Gastrocnemius medialis (tissue), 4 donors: ENCODE measurements around the gene CA4. TPM values are rescaled to one million over a fixed set of nuclear protein-coding genes. Genes with fewer than 3 reads are reported as not detected.
"Not testable (repeated sequence)": the region's sequence is repeated elsewhere in the genome, so short reads cannot be mapped to it uniquely, and the experiment has no call there.

Experiments
- ATAC-seq, 2 donors: fragments of 150-250 bp; one replicate each; pipeline ENCODE4 v1.9.1; 2016
- DNase-seq, 2 donors: peaks; one replicate each; pipeline ENCODE4 v3.0.0-alpha.2; 2019
- H3K27ac ChIP-seq, 4 donors: fragments of 200-600 bp; sonication (generic); 1 replicate in 1 of 4; 2 replicates in 3 of 4; pipeline ENCODE4 v1.5.1; 2016 to 2018; ENCODE audit warnings: mild to moderate bottlenecking in 2 of 4, moderate library complexity in 1 of 4
- H3K27me3 ChIP-seq, 3 donors: fragments of 200-600 bp; sonication (generic) in 2 of 3; 1 replicate in 1 of 3; 2 replicates in 2 of 3; pipeline versions ENCODE4 v1.5.1 to v1.6.0; 2016 to 2019; ENCODE audit warnings: mild to moderate bottlenecking in 1 of 3, moderate library complexity in 1 of 3
- H3K36me3 ChIP-seq, 2 donors: fragments of 200-600 bp; sonication (generic) in 1 of 2; one replicate each; pipeline ENCODE4 v1.5.1; 2017 to 2018
- H3K4me1 ChIP-seq, 2 donors: fragments of 200-600 bp; sonication (generic) in 1 of 2; one replicate each; pipeline ENCODE4 v1.5.1; 2016 to 2017; ENCODE audit warnings: mild to moderate bottlenecking in 2 of 2
- H3K4me3 ChIP-seq, 4 donors: fragments of 200-600 bp; sonication (generic) in 3 of 4; 1 replicate in 1 of 4; 2 replicates in 3 of 4; pipeline ENCODE4 v1.5.1; 2016 to 2019; ENCODE audit warnings: mild to moderate bottlenecking in 2 of 4
- H3K9me3 ChIP-seq, 3 donors: fragments of 200-600 bp; sonication (generic) in 2 of 3; 1 replicate in 1 of 3; 2 replicates in 2 of 3; pipeline ENCODE4 v1.5.1; 2016 to 2019
- CTCF ChIP-seq, 5 experiments: fragments of 450-650 bp in 3 of 5; fragments of 200-600 bp in 2 of 5; sonication (generic) in 2 of 5; IDR thresholded peaks in 4 of 5; conservative IDR thresholded peaks in 1 of 5; 1 replicate in 4 of 5; 2 replicates in 1 of 5; pipeline ENCODE4 v1.5.1; 2016 to 2019; ENCODE audit warnings: antibody characterized with exemption in 5 of 5, mild to moderate bottlenecking in 3 of 5, moderate library complexity in 3 of 5
- POLR2A ChIP-seq, 2 donors: fragments of 450-650 bp; IDR thresholded peaks; one replicate each; pipeline ENCODE4 v1.6.1; 2017; ENCODE audit warnings: antibody characterized with exemption in 2 of 2, mild to moderate bottlenecking in 2 of 2, moderate library complexity in 2 of 2
- in situ Hi-C, 4 donors: fragments of 200-750 bp; cut with MboI; loops; one replicate each; pipeline versions ENCODE4 v1.15.0 to v1.8.0; 2017; ENCODE audit warnings: low sequenced_read_pairs in 4 of 4
- intact Hi-C: fragments of 100-400 bp; cut with DNase I; formaldehyde crosslinking; loops from one replicate; pipeline ENCODE4 v1.15.1; 2023; ENCODE audit warnings: low total_unique reads
- total RNA-seq, 4 donors: library from RNA; depleted of rRNA; stranded (reverse); fragments of >200 nt; gene quantifications; one replicate each; pipeline versions ENCODE4 v1.1.0 to v1.2.3, GENCODE V29; 2016

The CA4 gene
- 1 to 10 TPM; 6.1 to 9.2 (median 7.2) TPM for total RNA-seq

GRCh38 chr17:60149691-60150582 lies at the start of gene CA4:
TSS of gene CA4 (plus strand) at chr17:60149973. CDS start at chr17:60150035, 62 bp downstream.
- ATAC-seq: no peak
- H3K4me3 ChIP-seq: peak within 1 kb of the TSS; percentile 36 to 50 (median 47)
- H3K36me3 ChIP-seq: no peaks in the 10 kb centered on the region
- no peaks in the 10 kb centered on the region for H3K9me3 ChIP-seq
- no peak for DNase-seq
- TF ChIP-seq CTCF (IDR thresholded peaks at IDR 0.05 in 4 of 5, conservative IDR thresholded peaks at IDR 0.05 in 1 of 5) (no peak), POLR2A (IDR thresholded peaks at IDR 0.05) (peak in 1 of 2 donors; percentile 9)
- peaks cover 43 to 73% (median 63%) of the 10 kb centered on the region in 3 donors for H3K27me3 ChIP-seq
- H3K27ac ChIP-seq: peak within 1 kb of the TSS in 2 of 4 donors; percentile 8 to 40
- peaks cover 4 to 7% of the 10 kb centered on the region in 2 donors for H3K4me1 ChIP-seq
- intact Hi-C loops (no loop called here), in situ Hi-C loops (loop anchor here in 3 of 4 donors (25.0 kb wide), 2 partner anchors 112 to 287 kb away; no protein-coding TSS in a partner anchor)

GRCh38 chr17:60100577-60100976 lies 49.2 kb upstream of the CA4 start:
- H3K27me3 ChIP-seq, ATAC-seq, H3K36me3 ChIP-seq, DNase-seq, H3K4me1 ChIP-seq, H3K9me3 ChIP-seq, H3K27ac ChIP-seq, H3K4me3 ChIP-seq, intact Hi-C loops: not testable (repeated sequence)
- in situ Hi-C loops: loop anchor here in 1 of 4 donors (25.0 kb wide), 1 partner anchor 188 kb away; no protein-coding TSS in a partner anchor

- peak overlapping the region in 1 of 4 donors; percentile 20 for H3K4me3 ChIP-seq
- in situ Hi-C loops: loop anchor here in 1 of 4 donors (25.0 kb wide), 1 partner anchor 190 kb away; no protein-coding TSS in a partner anchor
- H3K27me3 ChIP-seq, intact Hi-C loops, H3K4me1 ChIP-seq, H3K27ac ChIP-seq, H3K9me3 ChIP-seq, ATAC-seq, DNase-seq, H3K36me3 ChIP-seq: not testable (repeated sequence)
Observed at GRCh38 chr17:60102015-60102631, 47.6 kb upstream of the CA4 start.

DNA sequence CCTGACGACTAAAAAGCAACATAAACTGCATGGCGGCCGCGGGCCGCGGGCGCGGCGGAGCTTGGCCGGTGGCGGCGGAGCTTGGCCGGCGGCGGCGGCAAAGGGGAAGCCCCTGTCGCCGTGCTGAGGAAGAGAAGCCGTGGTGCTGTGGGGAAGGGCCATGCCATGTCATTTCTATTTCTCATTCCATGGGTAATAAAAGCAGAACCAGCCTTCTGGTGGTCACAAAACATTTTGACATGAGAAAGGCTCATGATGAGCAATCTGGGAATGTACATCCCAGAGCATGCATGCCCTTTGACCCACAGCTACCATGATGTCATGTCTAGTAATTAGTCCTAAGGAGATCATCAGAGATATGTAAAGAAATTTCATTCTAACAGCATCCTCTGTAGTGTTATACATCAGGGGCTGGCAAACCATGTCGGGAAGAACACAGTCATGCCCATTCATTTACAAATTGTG lies 47.1 kb upstream of the CA4 start:
- Histone ChIP-seq H3K36me3 (no peaks in the 10 kb centered on the region), H3K4me1 (no peaks in the 10 kb centered on the region), H3K27ac (no peak overlapping the region), H3K27me3 (peaks cover 0 to 5% (median 0%) of the 10 kb centered on the region in 3 donors), H3K9me3 (no peaks in the 10 kb centered on the region), H3K4me3 (peak overlapping the region in 1 of 4 donors; percentile 20)
- DNase-seq: no peak
- intact Hi-C loops: no loop called here
- ATAC-seq: peak in 1 of 2 donors; percentile 41
- in situ Hi-C loops: loop anchor here in 1 of 4 donors (25.0 kb wide), 1 partner anchor 190 kb away; no protein-coding TSS in a partner anchor
- no peak for TF ChIP-seq CTCF (IDR thresholded peaks at IDR 0.05 in 4 of 5, conservative IDR thresholded peaks at IDR 0.05 in 1 of 5)
- TF ChIP-seq POLR2A (IDR thresholded peaks at IDR 0.05): no peak

DNA sequence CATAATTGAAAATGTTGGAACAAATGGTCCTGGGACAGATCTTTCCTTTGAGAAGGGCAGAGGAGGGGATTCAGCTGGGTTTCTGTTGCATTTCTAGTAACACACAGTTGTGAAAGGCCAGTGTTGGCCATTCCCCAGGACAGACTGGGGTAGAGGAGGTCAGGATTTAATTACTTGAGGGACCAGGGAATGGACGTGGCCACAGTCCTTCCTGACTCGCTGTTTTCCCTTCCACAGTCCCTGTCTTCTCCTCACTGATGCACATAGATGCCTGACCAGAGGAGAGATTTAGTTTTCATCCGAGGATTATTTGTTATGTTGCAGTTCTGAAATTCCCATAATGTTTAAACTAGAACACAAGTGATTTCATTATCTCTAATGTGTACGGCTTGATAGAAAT lies 45.8 kb upstream of the CA4 start:
- no peak overlapping the region for H3K4me3 ChIP-seq
- H3K27me3 ChIP-seq: no peaks in the 10 kb centered on the region
- no peak overlapping the region for H3K27ac ChIP-seq
- TF ChIP-seq CTCF (IDR thresholded peaks at IDR 0.05 in 4 of 5, conservative IDR thresholded peaks at IDR 0.05 in 1 of 5) (no peak), POLR2A (IDR thresholded peaks at IDR 0.05) (no peak)
- H3K36me3 ChIP-seq: no peaks in the 10 kb centered on the region
- intact Hi-C loops (no loop called here), in situ Hi-C loops (loop anchor here in 1 of 4 donors (25.0 kb wide), 1 partner anchor 192 kb away; no protein-coding TSS in a partner anchor)
- no peaks in the 10 kb centered on the region for H3K4me1 ChIP-seq
- no peak for ATAC-seq
- no peaks in the 10 kb centered on the region for H3K9me3 ChIP-seq
- DNase-seq: no peak
